PC-3 (cell line): ENCODE measurements around the gene CLEC16A.

Experiments
- CTCF ChIP-seq: fragments of 300-600 bp; sonication (generic); conservative IDR thresholded peaks from 2 replicates; pipeline ENCODE4 v1.5.1; 2017; ENCODE audit warnings: antibody characterized with exemption, low read depth, mild to moderate bottlenecking, low read length
- EZH2 ChIP-seq: fragments of 300-600 bp; sonication (generic); IDR thresholded peaks from one replicate; pipeline ENCODE4 v1.6.1; 2017; ENCODE audit warnings: antibody characterized with exemption, mild to moderate bottlenecking, low read length; ENCODE audit not compliant: unreplicated experiment

DNA sequence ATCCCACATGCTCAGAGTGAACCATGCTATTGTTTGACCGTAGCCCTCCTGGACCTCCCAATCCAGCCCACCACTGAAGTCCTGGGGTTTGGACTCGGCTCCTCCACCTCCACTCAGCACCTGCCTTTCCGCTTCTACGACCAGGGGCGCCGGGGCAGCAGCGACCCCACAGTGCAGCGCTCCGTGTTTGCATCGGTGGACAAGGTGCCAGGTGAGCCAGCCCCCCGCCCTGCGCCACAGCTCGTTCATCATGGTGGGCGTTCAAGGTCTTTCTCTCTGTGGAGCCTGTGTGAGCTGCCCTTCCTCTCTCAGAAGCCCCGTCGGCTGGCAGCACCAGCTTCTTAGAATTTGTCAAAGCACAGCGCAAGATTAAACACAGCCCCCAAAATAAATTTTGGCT, 181.6 kb downstream of the CLEC16A start:
- TF ChIP-seq CTCF (no peak), EZH2 (no peak)
